GM21529 (cell line): ENCODE results near the gene RAI2.

Experiments
- ATAC-seq: cut with Tn5 transposase; IDR thresholded peaks from one replicate; pipeline ENCODE4 v1.9.1; 2021; ENCODE audit not compliant: unreplicated experiment

The RAI2 gene

GRCh38 chrX:17860811-17861488 is at the start of gene RAI2:
Gene RAI2 (minus strand): TSS chrX:17861298. CDS start chrX:17802010, 59,288 bp downstream.
- no peak for ATAC-seq

GRCh38 chrX:17888421-17888820 is 27.3 kb upstream of the RAI2 start:
- ATAC-seq, result no peak

GRCh38 chrX:17882680-17883079 is 21.6 kb upstream of the RAI2 start:
- ATAC-seq, result no peak

- ATAC-seq, result no peak
Measured at GRCh38 chrX:17878028-17878670, 17.1 kb upstream of the RAI2 start.

- no peak for ATAC-seq
Measured at GRCh38 chrX:17876135-17876534, 15.0 kb upstream of the RAI2 start.

GRCh38 chrX:17869580-17869979 is 8.5 kb upstream of the RAI2 start:
- no peak for ATAC-seq

- no peak for ATAC-seq
Measured at GRCh38 chrX:17861489-17862011, 452 bp upstream of the RAI2 start.

GRCh38 chrX:17860179-17860780 is 818 bp downstream of the RAI2 start:
- ATAC-seq, result no peak

- ATAC-seq, result no peak
Measured at GRCh38 chrX:17859609-17860178, 1.4 kb downstream of the RAI2 start.

- ATAC-seq, result no peak
Measured at GRCh38 chrX:17854531-17854930, 6.6 kb downstream of the RAI2 start.

GRCh38 chrX:17854069-17854468 is 7.0 kb downstream of the RAI2 start:
- ATAC-seq, result no peak

- no peak for ATAC-seq
Measured at GRCh38 chrX:17851874-17852273, 9.2 kb downstream of the RAI2 start.

GRCh38 chrX:17848545-17849265 is 12.4 kb downstream of the RAI2 start:
- no peak for ATAC-seq

GRCh38 chrX:17846045-17846444 is 15.1 kb downstream of the RAI2 start:
- no peak for ATAC-seq

GRCh38 chrX:17844236-17844635 is 16.9 kb downstream of the RAI2 start:
- ATAC-seq, result no peak

GRCh38 chrX:17842769-17843525 is 18.2 kb downstream of the RAI2 start:
- no peak for ATAC-seq

GRCh38 chrX:17839269-17839668 is 21.8 kb downstream of the RAI2 start:
- ATAC-seq, result no peak

GRCh38 chrX:17836830-17837229 is 24.3 kb downstream of the RAI2 start:
- ATAC-seq, result no peak

- ATAC-seq, result no peak
Measured at GRCh38 chrX:17833954-17834353, 27.1 kb downstream of the RAI2 start.

- ATAC-seq, result no peak
Measured at GRCh38 chrX:17831255-17831654, 29.8 kb downstream of the RAI2 start.
